Measurements from ENCODE around the gene NR1H2. TPM values are rescaled to one million over a fixed set of nuclear protein-coding genes. Genes with fewer than 3 reads are reported as not detected.

The NR1H2 gene
- total RNA-seq, 1 experiment from 2014 or later = 40.3 TPM

DNA sequence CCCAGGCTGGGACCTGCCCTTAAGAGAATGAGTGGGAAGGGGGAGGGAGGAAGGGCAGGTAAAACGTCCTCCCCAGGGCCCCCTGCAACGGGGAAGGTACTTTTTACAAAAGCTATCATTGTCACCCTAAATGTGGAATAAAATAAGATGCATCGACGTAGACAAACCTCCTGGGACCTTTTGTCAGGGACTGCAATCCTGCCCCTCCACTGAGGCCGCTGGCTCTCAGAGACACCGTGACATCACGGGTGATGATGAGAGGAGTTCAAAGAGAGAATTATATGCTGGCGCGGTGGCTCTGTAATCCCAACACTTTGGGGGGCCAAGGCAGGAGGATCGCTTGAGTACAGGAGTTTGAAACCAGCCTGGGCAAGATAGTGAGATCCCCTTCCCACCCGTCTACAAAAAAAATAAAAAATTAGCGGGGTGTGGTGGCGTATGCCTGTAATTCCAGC, 54.7 kb downstream of the NR1H2 start:
- H3K4me2 ChIP-seq (ENCODE audit: low read length) = peak overlapping the region; percentile 73
- H3K27me3 ChIP-seq (ENCODE audit: insufficient read depth, low read length) = no peaks in the 10 kb centered on the region
- H3K9me3 ChIP-seq (ENCODE audit: control insufficient read depth in 1 of 2, insufficient read depth in 1 of 2, low read depth in 1 of 2, low read length in 2 of 2) = no peaks in the 10 kb centered on the region
- ChIA-PET CTCF (no interaction called here), POLR2A (no interaction called here), RAD21 (ENCODE audit: low non-redundant PET in 1 of 2, low total read pairs in 2 of 2, uncharacterized antibody in 2 of 2, unreplicated experiment in 2 of 2) (no interaction called here)
- H3K27ac ChIP-seq (ENCODE audit: low read depth, low read length) = no peak overlapping the region
- H3K4me1 ChIP-seq (ENCODE audit: control insufficient read depth in 1 of 2, insufficient read depth in 2 of 2, low read length in 2 of 2) = peaks cover 6 to 21% of the 10 kb centered on the region in 2 experiments
- H3K9ac ChIP-seq (ENCODE audit: low read length) = peak overlapping the region; percentile 31; the same call in 1 of the 2 replicates
- no peaks in the 10 kb centered on the region for H3K79me2 ChIP-seq (ENCODE audit: insufficient read depth, low read length)
- H4K20me1 ChIP-seq (ENCODE audit: insufficient read depth) = no peaks in the 10 kb centered on the region
- H3K4me3 ChIP-seq (replicated peaks in 1 of 2; ENCODE audit: low read depth in 1 of 2, low read length in 2 of 2) = peak overlapping the region; percentile 40 to 44
- H2AFZ ChIP-seq (ENCODE audit: low read depth, low read length, poor library complexity, severe bottlenecking) = no peak overlapping the region
- no peaks in the 10 kb centered on the region for H3K9me2 ChIP-seq (ENCODE audit: insufficient read depth)
- TSS peak; percentile 93 for BruUV-seq (replicated peaks)
- intact Hi-C loops (cut with micrococcal nuclease) = no loop called here
- DNase-seq (ENCODE audit: low read depth, low spot score) = no peak
- no peaks in the 10 kb centered on the region for H3K36me3 ChIP-seq (ENCODE audit: control insufficient read depth in 1 of 2, insufficient read depth in 2 of 2, low read length in 2 of 2)
- ATAC-seq = no peak
- no peak for TF ChIP-seq SP1 (IDR thresholded peaks at IDR 0.05; ENCODE audit: low read depth)

GRCh38 chr19:50431343-50432220, 55.3 kb downstream of the NR1H2 start:
- intact Hi-C loops (cut with micrococcal nuclease) = no loop called here
- Histone ChIP-seq H3K9me2 (ENCODE audit: insufficient read depth) (no peaks in the 10 kb centered on the region), H4K20me1 (ENCODE audit: insufficient read depth) (no peaks in the 10 kb centered on the region), H3K4me1 (ENCODE audit: control insufficient read depth in 1 of 2, insufficient read depth in 2 of 2, low read length in 2 of 2) (peaks cover 6 to 21% of the 10 kb centered on the region in 2 experiments), H3K9ac (ENCODE audit: low read length) (peak overlapping the region; percentile 35; the same call in 1 of the 2 replicates), H3K27me3 (ENCODE audit: insufficient read depth, low read length) (no peaks in the 10 kb centered on the region), H2AFZ (ENCODE audit: low read depth, low read length, poor library complexity, severe bottlenecking) (no peak overlapping the region), H3K4me2 (ENCODE audit: low read length) (peak overlapping the region; percentile 73), H3K4me3 (replicated peaks in 1 of 2; ENCODE audit: low read depth in 1 of 2, low read length in 2 of 2) (peak overlapping the region; percentile 40 to 51), H3K36me3 (ENCODE audit: control insufficient read depth in 1 of 2, insufficient read depth in 2 of 2, low read length in 2 of 2) (no peaks in the 10 kb centered on the region), H3K9me3 (ENCODE audit: control insufficient read depth in 1 of 2, insufficient read depth in 1 of 2, low read depth in 1 of 2, low read length in 2 of 2) (no peaks in the 10 kb centered on the region), H3K27ac (ENCODE audit: low read depth, low read length) (peak overlapping the region; percentile 49; the same call in 1 of the 2 replicates), H3K79me2 (ENCODE audit: insufficient read depth, low read length) (no peaks in the 10 kb centered on the region)
- ATAC-seq (peak; percentile 98), DNase-seq (ENCODE audit: low read depth, low spot score) (peak; percentile 64)
- CTCF ChIA-PET = no interaction called here
- BruUV-seq (replicated peaks) = no TSS peak
- peak; percentile 39; the same call in 1 of the 2 replicates for TF ChIP-seq ZFX (IDR thresholded peaks at IDR 0.05)
- TF ChIP-seq, protein P1, sequence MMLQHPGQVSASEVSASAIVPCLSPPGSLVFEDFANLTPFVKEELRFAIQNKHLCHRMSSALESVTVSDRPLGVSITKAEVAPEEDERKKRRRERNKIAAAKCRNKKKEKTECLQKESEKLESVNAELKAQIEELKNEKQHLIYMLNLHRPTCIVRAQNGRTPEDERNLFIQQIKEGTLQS (IDR thresholded peaks at IDR 0.05) = no peak
- no peak for TF ChIP-seq EZH2phosphoT487 (IDR thresholded peaks at IDR 0.05; ENCODE audit: borderline replicate concordance)
- TF ChIP-seq POLR2AphosphoS5 (IDR thresholded peaks at IDR 0.05; ENCODE audit: low read depth, low read length) = peak; percentile 39
- TF ChIP-seq SP1 (IDR thresholded peaks at IDR 0.05; ENCODE audit: low read depth) = no peak
- TF ChIP-seq YY1 (IDR thresholded peaks at IDR 0.05; ENCODE audit: extremely low read depth, insufficient replicate concordance, low read depth, low read length) = no peak
- TF ChIP-seq REST (IDR thresholded peaks at IDR 0.05; ENCODE audit: low read depth) = no peak
- POLR2A ChIA-PET = no interaction called here
- RAD21 ChIA-PET (ENCODE audit: low non-redundant PET in 1 of 2, low total read pairs in 2 of 2, uncharacterized antibody in 2 of 2, unreplicated experiment in 2 of 2) = no interaction called here
